ENCODE results near the gene TMEM132D.

DNA sequence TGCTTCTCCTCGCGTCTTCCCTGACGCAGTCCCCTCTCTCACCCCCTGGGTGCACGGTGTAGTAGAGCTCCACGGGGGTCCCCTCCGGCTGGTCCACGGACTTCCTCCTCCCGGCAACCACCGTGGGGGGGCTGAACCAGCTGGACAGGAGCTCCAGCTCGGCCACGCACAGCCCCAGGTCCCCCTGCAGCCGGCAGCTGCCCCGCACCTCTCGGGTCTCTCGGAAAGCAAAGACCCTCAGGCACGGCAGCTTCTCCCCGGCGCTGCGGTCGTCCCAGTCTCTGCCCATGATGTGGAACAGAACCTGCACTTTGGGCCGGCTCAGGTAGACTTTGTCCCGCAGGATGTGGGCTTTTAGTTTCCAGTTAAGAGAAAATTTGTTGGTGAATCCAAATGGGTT lies 203.8 kb downstream of the TMEM132D start:
- no peak for TF ChIP-seq TAF1 (IDR thresholded peaks at IDR 0.05; ENCODE audit: borderline replicate concordance, low read depth, low read length)
- no peak for TF ChIP-seq POLR2A (IDR thresholded peaks at IDR 0.05; ENCODE audit: low read depth, low read length)

Data from GM12892 (cell line).